ENCODE results near the gene PDZD4. TPM values are rescaled to one million over a fixed set of nuclear protein-coding genes. Genes with fewer than 3 reads are reported as not detected.

The PDZD4 gene
- total RNA-seq, 6 experiments from 2014 or later: not detected

DNA sequence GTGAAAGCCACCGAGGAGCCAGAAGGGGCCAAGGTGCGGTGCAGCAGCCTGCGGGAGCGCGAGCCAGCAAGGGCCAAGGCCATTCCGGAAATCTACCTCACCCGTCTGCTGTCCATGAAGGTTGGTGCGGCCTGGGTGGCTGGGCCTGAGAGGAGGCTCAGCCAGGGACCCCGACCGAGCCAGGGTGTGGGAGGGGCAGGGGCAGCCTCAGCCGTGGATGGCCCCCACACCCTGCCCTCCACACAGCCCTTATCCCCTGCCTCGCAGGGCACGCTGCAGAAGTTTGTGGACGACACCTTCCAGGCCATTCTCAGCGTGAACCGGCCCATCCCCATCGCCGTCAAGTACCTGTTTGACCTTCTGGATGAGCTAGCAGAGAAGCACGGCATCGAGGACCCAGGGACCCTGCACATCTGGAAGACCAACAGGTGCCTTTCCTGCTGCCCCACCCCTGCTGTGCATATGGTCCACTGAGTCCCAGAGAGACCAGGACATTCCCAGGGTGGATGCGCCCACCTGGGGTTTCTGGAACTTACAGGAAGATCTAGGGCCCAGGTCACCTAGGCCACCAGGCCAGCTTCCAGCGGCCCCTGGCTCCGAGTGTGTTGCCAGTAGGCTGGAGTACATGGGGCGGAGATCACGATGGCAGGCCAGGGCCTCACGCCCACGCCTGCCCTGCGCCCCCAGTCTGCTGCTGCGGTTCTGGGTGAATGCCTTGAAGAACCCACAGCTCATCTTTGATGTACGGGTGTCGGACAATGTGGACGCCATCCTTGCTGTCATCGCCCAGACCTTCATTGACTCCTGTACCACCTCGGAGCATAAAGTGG is 52.9 kb downstream of the PDZD4 start:
- Mint-ChIP-seq H3K4me1 (ENCODE audit: low read depth) (peaks cover 7% of the 10 kb centered on the region), H3K27me3 (ENCODE audit: insufficient read depth) (no peaks in the 10 kb centered on the region), H3K36me3 (ENCODE audit: low read depth) (no peaks in the 10 kb centered on the region), H3K4me3 (no peak overlapping the region), H3K9me3 (no peaks in the 10 kb centered on the region), H3K27ac (no peak overlapping the region)
- TF ChIP-seq, protein P1, sequence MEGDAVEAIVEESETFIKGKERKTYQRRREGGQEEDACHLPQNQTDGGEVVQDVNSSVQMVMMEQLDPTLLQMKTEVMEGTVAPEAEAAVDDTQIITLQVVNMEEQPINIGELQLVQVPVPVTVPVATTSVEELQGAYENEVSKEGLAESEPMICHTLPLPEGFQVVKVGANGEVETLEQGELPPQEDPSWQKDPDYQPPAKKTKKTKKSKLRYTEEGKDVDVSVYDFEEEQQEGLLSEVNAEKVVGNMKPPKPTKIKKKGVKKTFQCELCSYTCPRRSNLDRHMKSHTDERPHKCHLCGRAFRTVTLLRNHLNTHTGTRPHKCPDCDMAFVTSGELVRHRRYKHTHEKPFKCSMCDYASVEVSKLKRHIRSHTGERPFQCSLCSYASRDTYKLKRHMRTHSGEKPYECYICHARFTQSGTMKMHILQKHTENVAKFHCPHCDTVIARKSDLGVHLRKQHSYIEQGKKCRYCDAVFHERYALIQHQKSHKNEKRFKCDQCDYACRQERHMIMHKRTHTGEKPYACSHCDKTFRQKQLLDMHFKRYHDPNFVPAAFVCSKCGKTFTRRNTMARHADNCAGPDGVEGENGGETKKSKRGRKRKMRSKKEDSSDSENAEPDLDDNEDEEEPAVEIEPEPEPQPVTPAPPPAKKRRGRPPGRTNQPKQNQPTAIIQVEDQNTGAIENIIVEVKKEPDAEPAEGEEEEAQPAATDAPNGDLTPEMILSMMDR (IDR thresholded peaks at IDR 0.05): no peak
- DNase-seq: no peak

DNA sequence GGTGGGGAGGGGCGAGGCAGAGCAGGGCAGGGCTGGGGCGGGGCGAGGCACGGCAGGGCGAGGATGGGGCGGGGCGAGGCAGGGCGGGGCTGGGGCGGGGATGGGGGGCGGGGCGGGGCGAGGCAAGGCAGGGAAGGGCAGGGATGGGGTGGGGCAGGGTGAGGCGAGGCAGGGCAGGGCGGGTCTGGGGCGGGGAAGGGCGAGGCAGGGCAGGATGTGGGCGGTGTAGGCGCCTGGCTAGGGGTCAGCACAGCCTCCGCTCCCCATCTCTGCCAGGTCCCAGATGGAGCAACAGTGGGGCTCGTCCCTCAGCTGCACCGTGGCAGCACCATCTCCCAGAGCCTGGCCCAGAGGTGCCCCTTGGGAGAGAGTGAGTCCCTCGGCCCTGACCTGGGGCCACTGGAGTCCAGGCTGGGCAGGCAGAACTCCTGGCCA is 53.7 kb downstream of the PDZD4 start:
- H3K9me3 Mint-ChIP-seq: no peaks in the 10 kb centered on the region
- no peaks in the 10 kb centered on the region for H3K36me3 Mint-ChIP-seq (ENCODE audit: low read depth)
- H3K27ac Mint-ChIP-seq: no peak overlapping the region
- no peak for DNase-seq
- H3K4me1 Mint-ChIP-seq (ENCODE audit: low read depth): peaks cover 7% of the 10 kb centered on the region
- TF ChIP-seq, protein P1 (IDR thresholded peaks at IDR 0.05): no peak
- H3K4me3 Mint-ChIP-seq: no peak overlapping the region
- H3K27me3 Mint-ChIP-seq (ENCODE audit: insufficient read depth): no peaks in the 10 kb centered on the region

- Mint-ChIP-seq H3K27ac (no peak overlapping the region), H3K27me3 (ENCODE audit: insufficient read depth) (no peaks in the 10 kb centered on the region), H3K9me3 (no peaks in the 10 kb centered on the region), H3K4me1 (ENCODE audit: low read depth) (peaks cover 7% of the 10 kb centered on the region), H3K36me3 (ENCODE audit: low read depth) (no peaks in the 10 kb centered on the region), H3K4me3 (no peak overlapping the region)
- TF ChIP-seq, protein P1 (IDR thresholded peaks at IDR 0.05): no peak
- DNase-seq: no peak
Measured at GRCh38 chrX:153776120-153776599, 54.2 kb downstream of the PDZD4 start.

DNA sequence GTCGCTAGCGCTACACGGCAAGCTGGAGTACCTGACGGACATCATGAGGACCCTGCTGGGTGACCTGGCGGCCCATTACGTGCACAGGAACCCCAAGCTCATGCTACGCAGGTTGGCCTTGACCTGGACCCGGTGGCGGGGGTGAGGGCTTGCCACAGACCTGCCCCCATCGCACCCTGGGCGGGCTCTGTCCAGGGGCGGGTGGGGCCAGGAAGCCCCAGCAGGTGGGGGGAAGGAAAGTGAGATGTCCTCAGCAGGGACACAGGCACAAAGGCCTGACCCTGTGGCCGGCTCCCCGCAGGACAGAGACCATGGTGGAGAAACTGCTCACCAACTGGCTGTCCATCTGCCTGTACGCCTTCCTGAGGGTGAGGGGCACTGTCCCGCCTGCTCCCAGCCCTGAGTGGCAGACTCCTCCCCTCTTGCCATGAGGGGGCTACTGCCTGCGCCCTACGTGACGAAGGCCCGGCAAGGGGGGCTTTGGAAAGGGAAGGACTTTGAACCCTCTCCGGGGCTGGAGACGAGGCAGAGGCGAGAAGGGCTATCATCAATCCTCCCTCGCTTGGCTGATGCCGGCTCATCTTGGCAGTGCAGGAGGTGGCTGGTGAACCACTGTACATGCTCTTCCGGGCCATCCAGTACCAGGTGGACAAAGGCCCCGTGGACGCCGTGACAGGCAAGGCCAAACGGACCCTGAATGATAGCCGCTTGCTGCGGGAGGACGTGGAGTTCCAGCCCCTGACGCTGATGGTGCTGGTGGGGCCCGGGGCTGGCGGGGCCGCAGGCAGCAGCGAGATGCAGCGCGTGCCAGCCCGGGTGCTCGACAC is 54.8 kb downstream of the PDZD4 start:
- TF ChIP-seq, protein P1 (IDR thresholded peaks at IDR 0.05): no peak
- H3K4me1 Mint-ChIP-seq (ENCODE audit: low read depth): peaks cover 7% of the 10 kb centered on the region
- no peaks in the 10 kb centered on the region for H3K27me3 Mint-ChIP-seq (ENCODE audit: insufficient read depth)
- H3K4me3 Mint-ChIP-seq: no peak overlapping the region
- DNase-seq: no peak
- H3K9me3 Mint-ChIP-seq: no peaks in the 10 kb centered on the region
- no peak overlapping the region for H3K27ac Mint-ChIP-seq
- H3K36me3 Mint-ChIP-seq (ENCODE audit: low read depth): no peaks in the 10 kb centered on the region

GRCh38 chrX:153774576-153775292 is 55.6 kb downstream of the PDZD4 start:
- TF ChIP-seq, protein P1 (IDR thresholded peaks at IDR 0.05): no peak
- no peaks in the 10 kb centered on the region for H3K9me3 Mint-ChIP-seq
- H3K27me3 Mint-ChIP-seq (ENCODE audit: insufficient read depth): no peaks in the 10 kb centered on the region
- H3K27ac Mint-ChIP-seq: no peak overlapping the region
- no peak overlapping the region for H3K4me3 Mint-ChIP-seq
- no peaks in the 10 kb centered on the region; the same call in 1 of the 2 replicates for H3K4me1 Mint-ChIP-seq (ENCODE audit: low read depth)
- no peak for DNase-seq
- H3K36me3 Mint-ChIP-seq (ENCODE audit: low read depth): no peaks in the 10 kb centered on the region
